Measurements from ENCODE around the gene COL6A3.

Gene COL6A3

GRCh38 chr2:237441605-237442274, 27.8 kb upstream of the COL6A3 start:
- peak in 1 of 2 experiments; percentile 43 for DNase-seq

GRCh38 chr2:237440819-237441281, 26.9 kb upstream of the COL6A3 start:
- DNase-seq: no peak

- no peak for DNase-seq
Measured at GRCh38 chr2:237438080-237438940, 24.3 kb upstream of the COL6A3 start.

- DNase-seq: no peak
Measured at GRCh38 chr2:237437566-237437965, 23.6 kb upstream of the COL6A3 start.

- DNase-seq: no peak
Measured at GRCh38 chr2:237435844-237436587, 22.1 kb upstream of the COL6A3 start.

- peak; percentile 79 to 86 for DNase-seq
Measured at GRCh38 chr2:237434866-237435311, 20.9 kb upstream of the COL6A3 start.

GRCh38 chr2:237433920-237434676, 20.1 kb upstream of the COL6A3 start:
- no peak for DNase-seq

- peak; percentile 82 to 89 for DNase-seq
Measured at GRCh38 chr2:237432484-237433092, 18.6 kb upstream of the COL6A3 start.

- DNase-seq: no peak
Measured at GRCh38 chr2:237431837-237432236, 17.9 kb upstream of the COL6A3 start.

GRCh38 chr2:237431372-237431771, 17.4 kb upstream of the COL6A3 start:
- no peak for DNase-seq

- no peak for DNase-seq
Measured at GRCh38 chr2:237430861-237431260, 16.9 kb upstream of the COL6A3 start.

GRCh38 chr2:237429753-237430152, 15.8 kb upstream of the COL6A3 start:
- no peak for DNase-seq

GRCh38 chr2:237427769-237428506, 14.0 kb upstream of the COL6A3 start:
- peak; percentile 66 to 73 for DNase-seq

- DNase-seq: no peak
Measured at GRCh38 chr2:237426517-237426916, 12.6 kb upstream of the COL6A3 start.

- no peak for DNase-seq
Measured at GRCh38 chr2:237425320-237425719, 11.4 kb upstream of the COL6A3 start.

GRCh38 chr2:237424544-237424943, 10.6 kb upstream of the COL6A3 start:
- DNase-seq: no peak

- DNase-seq: no peak
Measured at GRCh38 chr2:237423891-237424290, 9.9 kb upstream of the COL6A3 start.

- no peak for DNase-seq
Measured at GRCh38 chr2:237422309-237422708, 8.3 kb upstream of the COL6A3 start.

GRCh38 chr2:237421542-237422116, 7.7 kb upstream of the COL6A3 start:
- DNase-seq: peak; percentile 79

- no peak for DNase-seq
Measured at GRCh38 chr2:237418300-237418699, 4.3 kb upstream of the COL6A3 start.
